Upper lobe of right lung (tissue), 1 donor: ENCODE data around the gene CTNNBL1. TPM values are rescaled to one million over a fixed set of nuclear protein-coding genes. Genes with fewer than 3 reads are reported as not detected.
A peak's percentile ranks its signal among the peaks of the same experiment; 100 is the strongest.

Experiments
- ATAC-seq: fragments of 200-7000 bp; cut with Tn5 transposase; one replicate; pipeline ENCODE4 v1.9.1; 2020; ENCODE audit warnings: mild to moderate bottlenecking, moderate library complexity
- DNase-seq: peaks from one replicate; pipeline ENCODE4 v3.0.0-alpha.2; 2020
- H3K27ac ChIP-seq: fragments of 200-600 bp; one replicate; pipeline ENCODE4 v1.8.0; 2022
- H3K27me3 ChIP-seq: fragments of 200-600 bp; one replicate; pipeline ENCODE4 v1.8.0; 2022; ENCODE audit warnings: mild to moderate bottlenecking
- H3K36me3 ChIP-seq: fragments of 200-600 bp; one replicate; pipeline ENCODE4 v1.8.0; 2022
- H3K4me1 ChIP-seq: fragments of 200-600 bp; one replicate; pipeline ENCODE4 v1.8.0; 2022
- H3K4me3 ChIP-seq: fragments of 200-600 bp; one replicate; pipeline ENCODE4 v1.8.0; 2022; ENCODE audit warnings: mild to moderate bottlenecking
- H3K9me3 ChIP-seq: fragments of 200-600 bp; one replicate; pipeline ENCODE4 v1.8.0; 2022
- CTCF ChIP-seq: fragments of 200-600 bp; IDR thresholded peaks from one replicate; pipeline ENCODE4 v1.8.0; 2022; ENCODE audit warnings: antibody characterized with exemption
- intact Hi-C: fragments of 100-400 bp; cut with DNase I; formaldehyde crosslinking; loops from one replicate; pipeline ENCODE4 v1.11.0; 2022
- total RNA-seq: library from RNA; stranded (reverse); fragmentation: NEBNext Ultra II Directional; extraction: Animal tissue kit (Norgen Biotek cat#: 25700); gene quantifications from one replicate; pipeline ENCODE4 v1.2.1, GENCODE V29; 2021
- donor health status: DM: no; HTN: yes; CAD: no; lungs with severe emphysema.

Gene CTNNBL1
- total RNA-seq, 1 donor from 2014 or later, result 52.8 TPM

- H3K27ac ChIP-seq, result no peak overlapping the region
- H3K27me3 ChIP-seq, result peaks cover 35% of the 10 kb centered on the region
- H3K36me3 ChIP-seq, result no peaks in the 10 kb centered on the region
- peaks cover 8% of the 10 kb centered on the region for H3K4me1 ChIP-seq
- TF ChIP-seq CTCF, result no peak
- H3K4me3 ChIP-seq, result no peak overlapping the region
- ATAC-seq (no peak), DNase-seq (no peak)
- H3K9me3 ChIP-seq, result no peaks in the 10 kb centered on the region
- intact Hi-C loops, result no loop called here
Observed at GRCh38 chr20:37905671-37906613, 212.1 kb downstream of the CTNNBL1 start.

- Histone ChIP-seq H3K36me3 (no peaks in the 10 kb centered on the region), H3K27ac (no peak overlapping the region), H3K4me1 (peaks cover 7% of the 10 kb centered on the region), H3K9me3 (no peaks in the 10 kb centered on the region), H3K27me3 (peaks cover 24% of the 10 kb centered on the region), H3K4me3 (no peak overlapping the region)
- no peak for DNase-seq
- intact Hi-C loops, result no loop called here
- no peak for TF ChIP-seq CTCF
- no peak for ATAC-seq
Observed at GRCh38 chr20:37907330-37907676, 213.5 kb downstream of the CTNNBL1 start.

- H3K9me3 ChIP-seq, result no peaks in the 10 kb centered on the region
- TF ChIP-seq CTCF, result no peak
- intact Hi-C loops, result no loop called here
- H3K27ac ChIP-seq, result no peak overlapping the region
- DNase-seq (no peak), ATAC-seq (no peak)
- no peaks in the 10 kb centered on the region for H3K36me3 ChIP-seq
- H3K27me3 ChIP-seq, result peaks cover 22% of the 10 kb centered on the region
- H3K4me3 ChIP-seq, result no peak overlapping the region
- H3K4me1 ChIP-seq, result peaks cover 1% of the 10 kb centered on the region
Observed at GRCh38 chr20:37907677-37908401, 214.0 kb downstream of the CTNNBL1 start.

- Histone ChIP-seq H3K4me3 (no peak overlapping the region), H3K36me3 (no peaks in the 10 kb centered on the region), H3K27ac (no peak overlapping the region), H3K4me1 (peaks cover 8% of the 10 kb centered on the region), H3K27me3 (peaks cover 25% of the 10 kb centered on the region), H3K9me3 (no peaks in the 10 kb centered on the region)
- DNase-seq, result no peak
- TF ChIP-seq CTCF, result no peak
- intact Hi-C loops, result no loop called here
- ATAC-seq, result no peak
Observed at GRCh38 chr20:37911261-37911660, 217.4 kb downstream of the CTNNBL1 start.

GRCh38 chr20:37911838-37912281, 218.0 kb downstream of the CTNNBL1 start:
- Histone ChIP-seq H3K9me3 (no peaks in the 10 kb centered on the region), H3K4me3 (no peak overlapping the region), H3K27me3 (peaks cover 31% of the 10 kb centered on the region), H3K36me3 (no peaks in the 10 kb centered on the region), H3K27ac (no peak overlapping the region), H3K4me1 (peaks cover 8% of the 10 kb centered on the region)
- ATAC-seq, result peak; percentile 29
- intact Hi-C loops, result no loop called here
- no peak for DNase-seq
- no peak for TF ChIP-seq CTCF
